Testis (tissue), 2 donors: ENCODE measurements around the gene ABCC9.

Experiments
- CTCF ChIP-seq, 3 experiments: fragments of 450-650 bp in 2 of 3; fragments of 200-600 bp in 1 of 3; sonication (generic) in 1 of 3; IDR thresholded peaks; one replicate each; pipeline ENCODE4 v1.5.1; 2016 to 2019; ENCODE audit warnings: antibody characterized with exemption in 3 of 3, mild to moderate bottlenecking in 2 of 3, moderate library complexity in 1 of 3
- POLR2A ChIP-seq: fragments of 450-650 bp; IDR thresholded peaks from one replicate; pipeline ENCODE4 v1.6.1; 2017; ENCODE audit warnings: antibody characterized with exemption, mild to moderate bottlenecking, moderate library complexity

DNA sequence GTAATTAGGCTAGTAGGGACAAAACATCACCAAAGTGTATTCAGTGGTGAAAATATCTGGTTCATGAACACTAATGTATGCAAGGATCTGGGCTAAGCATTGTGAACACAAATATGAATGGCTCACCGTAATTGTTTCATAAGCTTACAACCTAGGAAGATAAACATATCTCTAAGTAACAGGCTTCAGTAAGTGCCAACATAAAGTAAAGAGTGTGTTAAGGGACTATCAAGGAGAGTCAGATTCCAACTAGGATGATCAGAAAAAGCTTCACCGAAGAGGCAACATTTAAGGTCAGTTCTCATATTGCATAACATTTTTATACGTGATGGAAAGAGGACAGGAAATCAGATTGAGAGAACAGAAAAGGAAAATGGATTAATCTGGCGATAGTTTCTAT lies 29.4 kb downstream of the ABCC9 start:
- no peak for TF ChIP-seq CTCF (IDR thresholded peaks at IDR 0.05)
- TF ChIP-seq POLR2A = no peak
